DMS114 treated with DMSO at 0.1 percent for 48 hours (cell line): ENCODE measurements around the gene GART.
"Not testable (repeated sequence)": the region's sequence is repeated elsewhere in the genome, so short reads cannot be mapped to it uniquely, and the experiment has no call there.

ENCODE experiments used
- DNase-seq: peaks from one replicate; lab custom pipeline; 2025; ENCODE audit not compliant: unreplicated experiment; lab: John Stamatoyannopoulos, UW

GART gene

GRCh38 chr21:33541756-33542639 is at the start of gene GART:
GART (minus strand) TSS chr21:33542117; CDS start chr21:33539315, 2,802 bp downstream.
- peak; percentile 58 for DNase-seq

GRCh38 chr21:33588485-33589335 is 46.8 kb upstream of the GART start, which contains the start of gene DONSON:
DONSON (minus strand) TSS chr21:33588684; CDS start chr21:33588641, 43 bp downstream.
- DNase-seq: peak; percentile 38

- no peak for DNase-seq
Measured at GRCh38 chr21:33587792-33588484, 46.0 kb upstream of the GART start.

GRCh38 chr21:33586927-33587326 is 45.0 kb upstream of the GART start:
- DNase-seq: no peak

- no peak for DNase-seq
Measured at GRCh38 chr21:33584455-33584854, 42.5 kb upstream of the GART start.

- no peak for DNase-seq
Measured at GRCh38 chr21:33578959-33579542, 37.1 kb upstream of the GART start.

GRCh38 chr21:33578214-33578613 is 36.3 kb upstream of the GART start:
- DNase-seq: no peak

GRCh38 chr21:33576741-33577141 is 34.8 kb upstream of the GART start:
- DNase-seq: not testable (repeated sequence)

- no peak for DNase-seq
Measured at GRCh38 chr21:33572350-33572749, 30.4 kb upstream of the GART start.

GRCh38 chr21:33569991-33570390 is 28.1 kb upstream of the GART start:
- no peak for DNase-seq

- no peak for DNase-seq
Measured at GRCh38 chr21:33568448-33568847, 26.5 kb upstream of the GART start.

- no peak for DNase-seq
Measured at GRCh38 chr21:33567914-33568313, 26.0 kb upstream of the GART start.

GRCh38 chr21:33566514-33566913 is 24.6 kb upstream of the GART start:
- no peak for DNase-seq

GRCh38 chr21:33562389-33562788 is 20.5 kb upstream of the GART start:
- DNase-seq: no peak

- DNase-seq: no peak
Measured at GRCh38 chr21:33561373-33561772, 19.5 kb upstream of the GART start.

- DNase-seq: no peak
Measured at GRCh38 chr21:33560965-33561364, 19.0 kb upstream of the GART start.

- DNase-seq: no peak
Measured at GRCh38 chr21:33559813-33560212, 17.9 kb upstream of the GART start.

- no peak for DNase-seq
Measured at GRCh38 chr21:33558777-33559421, 17.0 kb upstream of the GART start.

GRCh38 chr21:33557447-33557846 is 15.5 kb upstream of the GART start:
- no peak for DNase-seq

- DNase-seq: no peak
Measured at GRCh38 chr21:33554982-33555344, 13.0 kb upstream of the GART start.
